ENCODE results near the gene MAP7. TPM values are rescaled to one million over a fixed set of nuclear protein-coding genes. Genes with fewer than 3 reads are reported as not detected.

The MAP7 gene
- total and polyA plus RNA-seq, 9 of the 15 experiments (the other 6 are each of a cell fraction or from before 2014, with no cell fraction given): 0.76 to 7.7 (median 3.9) TPM

DNA sequence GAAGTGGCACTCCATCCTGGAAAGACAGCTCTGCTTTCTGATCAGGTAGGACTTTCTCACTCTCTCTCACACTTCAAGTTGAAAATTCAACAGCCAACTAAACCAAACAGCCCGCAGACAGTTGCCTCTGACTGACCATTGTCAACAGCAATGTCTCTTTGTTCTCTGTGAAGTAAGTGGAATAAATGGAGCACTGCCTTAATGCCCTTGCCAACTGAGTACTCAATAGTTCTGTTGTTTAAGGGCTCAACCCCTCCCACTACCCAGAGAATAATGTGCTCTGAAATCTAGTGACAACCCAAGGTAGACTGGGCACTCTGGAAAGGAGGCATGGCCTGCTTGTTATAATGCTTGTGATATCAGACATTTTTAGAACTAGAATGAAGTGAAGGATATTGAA lies 243.8 kb downstream of the MAP7 start:
- FAIRE-seq (no peak), ATAC-seq (no peak), DNase-seq (ENCODE audit: extremely low read depth in 1 of 4, low spot score in 3 of 4) (no peak)
- H3K4me1 ChIP-seq (replicated peaks in 1 of 2; ENCODE audit: control insufficient read depth in 2 of 2, insufficient read depth in 2 of 2, low read length in 2 of 2): peaks cover 0 to 4% of the 10 kb centered on the region in 2 experiments; a peak in 2 of 5 replicates
- no peak overlapping the region for H3K4me3 ChIP-seq
- H4K20me1 ChIP-seq (replicated peaks; ENCODE audit: control insufficient read depth, insufficient read depth, low read length): no peaks in the 10 kb centered on the region
- H3K4me2 ChIP-seq (ENCODE audit: insufficient read depth, low read length): no peak overlapping the region
- no peak overlapping the region for H3K9ac ChIP-seq (ENCODE audit: insufficient read depth in 1 of 2, low read depth in 2 of 2, low read length in 2 of 2)
- POLR2A ChIA-PET: interaction anchor here (1.4 to 4.6 kb wide), 2 partner anchors 11 to 16 kb away, joined by 4 to 28 read pairs; partner anchors contain the start of gene BCLAF1
- H3K36me3 ChIP-seq (ENCODE audit: control insufficient read depth, insufficient read depth, low read length): no peaks in the 10 kb centered on the region
- no peaks in the 10 kb centered on the region; a peak in 1 of 5 replicates for H3K27me3 ChIP-seq (ENCODE audit: control insufficient read depth in 2 of 2, insufficient read depth in 2 of 2, low read length in 2 of 2)
- no peaks in the 10 kb centered on the region for H3K79me2 ChIP-seq (ENCODE audit: control insufficient read depth, insufficient read depth, low read length)
- TF ChIP-seq, protein P1, sequence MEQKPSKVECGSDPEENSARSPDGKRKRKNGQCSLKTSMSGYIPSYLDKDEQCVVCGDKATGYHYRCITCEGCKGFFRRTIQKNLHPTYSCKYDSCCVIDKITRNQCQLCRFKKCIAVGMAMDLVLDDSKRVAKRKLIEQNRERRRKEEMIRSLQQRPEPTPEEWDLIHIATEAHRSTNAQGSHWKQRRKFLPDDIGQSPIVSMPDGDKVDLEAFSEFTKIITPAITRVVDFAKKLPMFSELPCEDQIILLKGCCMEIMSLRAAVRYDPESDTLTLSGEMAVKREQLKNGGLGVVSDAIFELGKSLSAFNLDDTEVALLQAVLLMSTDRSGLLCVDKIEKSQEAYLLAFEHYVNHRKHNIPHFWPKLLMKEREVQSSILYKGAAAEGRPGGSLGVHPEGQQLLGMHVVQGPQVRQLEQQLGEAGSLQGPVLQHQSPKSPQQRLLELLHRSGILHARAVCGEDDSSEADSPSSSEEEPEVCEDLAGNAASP (IDR thresholded peaks at IDR 0.05): no peak
- TF ChIP-seq TFAM (CRISPR knock-in tag; conservative IDR thresholded peaks at IDR 0.05): no peak
- TF ChIP-seq, protein P2, sequence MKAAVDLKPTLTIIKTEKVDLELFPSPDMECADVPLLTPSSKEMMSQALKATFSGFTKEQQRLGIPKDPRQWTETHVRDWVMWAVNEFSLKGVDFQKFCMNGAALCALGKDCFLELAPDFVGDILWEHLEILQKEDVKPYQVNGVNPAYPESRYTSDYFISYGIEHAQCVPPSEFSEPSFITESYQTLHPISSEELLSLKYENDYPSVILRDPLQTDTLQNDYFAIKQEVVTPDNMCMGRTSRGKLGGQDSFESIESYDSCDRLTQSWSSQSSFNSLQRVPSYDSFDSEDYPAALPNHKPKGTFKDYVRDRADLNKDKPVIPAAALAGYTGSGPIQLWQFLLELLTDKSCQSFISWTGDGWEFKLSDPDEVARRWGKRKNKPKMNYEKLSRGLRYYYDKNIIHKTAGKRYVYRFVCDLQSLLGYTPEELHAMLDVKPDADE (conservative IDR thresholded peaks at IDR 0.05; ENCODE audit: control insufficient read depth, low read depth, low read length): no peak
- TF ChIP-seq RAD51 (IDR thresholded peaks at IDR 0.05; ENCODE audit: borderline replicate concordance, low read depth): no peak
- H3K9me1 ChIP-seq (ENCODE audit: control insufficient read depth, insufficient read depth, low read length): no peaks in the 10 kb centered on the region
- in situ Hi-C loops (cut with MboI): no loop called here
- CTCF ChIA-PET (ENCODE audit: low intra/inter-chr PET ratio): no interaction called here
- H3K27ac ChIP-seq (ENCODE audit: extremely low read depth, low read depth, low read length): no peak overlapping the region
- BruUV-seq (replicated peaks): no TSS peak
- H2AFZ ChIP-seq (ENCODE audit: low read depth, low read length): 0 out of 2 replicates have a peak overlapping the region, but pooled peaks have one; percentile 9
- H3K9me3 ChIP-seq (replicated peaks; ENCODE audit: control insufficient read depth, insufficient read depth, low read depth, low read length): no peaks in the 10 kb centered on the region
- intact Hi-C loops (cut with micrococcal nuclease): no loop called here
- 26% methylated on average over 1 of the region's 1 CpG for WGBS (ENCODE audit: insufficient coverage, low coverage, missing lambda C conversion rate)
